Type B pancreatic cell (in vitro differentiated cells): ENCODE measurements around the gene RDM1. TPM values are rescaled to one million over a fixed set of nuclear protein-coding genes. Genes with fewer than 3 reads are reported as not detected.

Experiments
- DNase-seq: peaks from one replicate; pipeline ENCODE4 v3.0.0; 2021; ENCODE audit warnings: mixed read lengths; ENCODE audit not compliant: unreplicated experiment; ENCODE audit errors: extremely low spot score
- H3K27ac Mint-ChIP-seq: 2 replicates; pipeline ENCODE4 v1.8.0; 2021; ENCODE audit warnings: mild to moderate bottlenecking, mixed read lengths
- H3K27me3 Mint-ChIP-seq: 2 replicates; pipeline ENCODE4 v1.8.0; 2021; ENCODE audit warnings: mixed read lengths
- H3K36me3 Mint-ChIP-seq: 2 replicates; pipeline ENCODE4 v1.8.0; 2021; ENCODE audit warnings: mixed read lengths
- H3K4me1 Mint-ChIP-seq: one replicate; pipeline ENCODE4 v1.8.0; 2021; ENCODE audit warnings: mixed read lengths; ENCODE audit not compliant: unreplicated experiment
- H3K4me3 Mint-ChIP-seq: 2 replicates; pipeline ENCODE4 v1.8.0; 2021; ENCODE audit warnings: mild to moderate bottlenecking, mixed read lengths
- H3K9me3 Mint-ChIP-seq: 2 replicates; pipeline ENCODE4 v1.8.0; 2021; ENCODE audit warnings: mixed read lengths
- total RNA-seq: library from RNA; stranded (reverse); gene quantifications from 2 replicates; pipeline ENCODE4 v1.2.1, GENCODE V29; 2021; ENCODE audit warnings: low replicate concordance
- TF ChIP-seq, protein P1 (sequence below): fragments of 200-600 bp; sonication (generic); conservative IDR thresholded peaks from 2 replicates; pipeline ENCODE4 v1.5.0; 2021; ENCODE audit warnings: antibody characterized with exemption, mild to moderate bottlenecking

RDM1 gene
- total RNA-seq, 1 donor from 2014 or later: 4.4 TPM

DNA sequence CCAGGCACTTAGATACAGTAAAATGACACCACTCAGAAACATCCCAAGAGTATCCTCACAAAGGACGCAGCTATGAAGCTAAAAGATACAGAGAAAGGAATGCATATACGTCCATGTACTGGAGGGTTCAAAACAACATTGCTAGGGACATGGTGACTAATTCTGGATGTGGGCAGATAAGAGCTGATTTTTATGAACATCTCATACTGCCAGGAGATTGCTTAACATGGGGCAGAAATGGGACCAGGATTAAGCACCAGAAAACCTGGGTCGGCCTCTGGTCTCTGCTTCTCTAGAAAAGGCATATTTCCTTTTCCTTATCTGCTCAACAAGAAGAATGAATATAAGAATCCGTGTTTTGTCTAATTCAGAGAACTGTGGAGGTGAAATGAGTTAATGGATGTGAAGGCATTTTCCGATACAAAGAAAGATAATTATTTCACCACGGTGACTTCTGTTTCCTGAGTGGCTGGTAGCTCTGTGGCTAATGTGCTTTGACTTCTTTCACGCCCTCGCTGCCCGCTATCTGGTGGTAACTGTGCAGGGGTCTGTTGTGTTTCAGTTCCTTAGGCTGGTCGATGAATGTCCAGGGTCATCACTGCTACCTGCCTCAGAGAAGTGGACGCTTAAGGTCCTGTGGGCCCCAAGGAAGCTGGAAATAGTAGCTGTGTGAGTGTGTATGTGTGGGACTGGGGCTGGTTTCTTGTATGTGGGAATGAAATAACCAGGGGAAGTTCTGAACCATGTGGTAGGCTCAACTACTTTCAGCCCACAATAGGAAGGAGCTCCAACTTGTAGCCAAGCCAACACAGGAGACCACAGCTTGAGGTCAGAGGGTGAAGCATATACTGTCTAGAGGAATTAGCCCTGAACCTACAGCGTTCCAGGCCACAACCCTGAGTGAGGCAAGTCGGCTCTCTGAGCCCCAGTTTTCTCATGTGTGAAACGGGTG lies 34.7 kb downstream of the RDM1 start:
- Mint-ChIP-seq H3K36me3 (no peaks in the 10 kb centered on the region), H3K27me3 (peaks cover 3% of the 10 kb centered on the region), H3K9me3 (no peaks in the 10 kb centered on the region), H3K27ac (no peak overlapping the region), H3K4me1 (peaks cover 30% of the 10 kb centered on the region), H3K4me3 (no peak overlapping the region)
- TF ChIP-seq, protein P1, sequence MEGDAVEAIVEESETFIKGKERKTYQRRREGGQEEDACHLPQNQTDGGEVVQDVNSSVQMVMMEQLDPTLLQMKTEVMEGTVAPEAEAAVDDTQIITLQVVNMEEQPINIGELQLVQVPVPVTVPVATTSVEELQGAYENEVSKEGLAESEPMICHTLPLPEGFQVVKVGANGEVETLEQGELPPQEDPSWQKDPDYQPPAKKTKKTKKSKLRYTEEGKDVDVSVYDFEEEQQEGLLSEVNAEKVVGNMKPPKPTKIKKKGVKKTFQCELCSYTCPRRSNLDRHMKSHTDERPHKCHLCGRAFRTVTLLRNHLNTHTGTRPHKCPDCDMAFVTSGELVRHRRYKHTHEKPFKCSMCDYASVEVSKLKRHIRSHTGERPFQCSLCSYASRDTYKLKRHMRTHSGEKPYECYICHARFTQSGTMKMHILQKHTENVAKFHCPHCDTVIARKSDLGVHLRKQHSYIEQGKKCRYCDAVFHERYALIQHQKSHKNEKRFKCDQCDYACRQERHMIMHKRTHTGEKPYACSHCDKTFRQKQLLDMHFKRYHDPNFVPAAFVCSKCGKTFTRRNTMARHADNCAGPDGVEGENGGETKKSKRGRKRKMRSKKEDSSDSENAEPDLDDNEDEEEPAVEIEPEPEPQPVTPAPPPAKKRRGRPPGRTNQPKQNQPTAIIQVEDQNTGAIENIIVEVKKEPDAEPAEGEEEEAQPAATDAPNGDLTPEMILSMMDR: no peak
- DNase-seq: no peak

DNA sequence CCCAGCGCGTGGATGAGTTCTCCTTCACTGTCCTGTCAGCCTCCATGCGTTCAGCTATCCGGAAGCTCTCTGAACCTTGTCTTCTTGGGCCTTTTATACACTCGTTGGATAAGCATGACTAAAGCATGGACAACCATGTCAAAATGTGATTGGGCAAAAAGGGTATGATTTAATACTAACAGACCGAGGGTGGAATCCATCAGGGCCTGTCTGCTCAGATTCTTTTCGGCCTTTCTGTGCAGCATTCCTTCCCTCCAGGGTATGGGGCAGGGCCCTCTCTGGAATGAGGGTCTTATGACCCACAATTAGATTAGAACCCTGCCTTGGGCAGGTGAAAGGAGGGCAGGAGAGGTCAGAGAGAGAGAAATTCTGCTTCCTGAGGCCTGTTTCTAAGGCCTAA lies 36.4 kb downstream of the RDM1 start:
- Mint-ChIP-seq H3K27me3 (no peaks in the 10 kb centered on the region), H3K9me3 (no peaks in the 10 kb centered on the region), H3K36me3 (no peaks in the 10 kb centered on the region), H3K4me3 (no peak overlapping the region), H3K27ac (no peak overlapping the region), H3K4me1 (peaks cover 30% of the 10 kb centered on the region)
- TF ChIP-seq, protein P1: no peak
- DNase-seq: no peak

DNA sequence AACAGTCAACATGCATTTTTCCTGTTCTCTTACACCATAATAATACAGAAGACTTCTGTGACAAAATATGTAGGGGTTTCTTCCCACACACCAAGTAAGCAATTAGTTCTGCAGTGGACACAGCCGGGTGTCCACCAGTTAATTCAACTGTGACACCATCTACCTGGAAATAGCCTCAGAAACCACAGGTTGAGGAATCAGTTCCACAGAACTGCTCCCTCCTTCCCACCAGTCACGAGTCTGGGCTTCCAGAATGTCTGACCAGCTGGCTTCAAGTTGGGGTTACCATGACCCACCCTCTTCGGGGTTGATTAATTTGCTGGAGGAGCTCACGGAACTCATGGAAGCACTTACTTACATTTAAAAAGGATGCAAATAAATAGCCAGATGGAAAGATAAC lies 36.8 kb downstream of the RDM1 start:
- no peaks in the 10 kb centered on the region for H3K36me3 Mint-ChIP-seq

DNA sequence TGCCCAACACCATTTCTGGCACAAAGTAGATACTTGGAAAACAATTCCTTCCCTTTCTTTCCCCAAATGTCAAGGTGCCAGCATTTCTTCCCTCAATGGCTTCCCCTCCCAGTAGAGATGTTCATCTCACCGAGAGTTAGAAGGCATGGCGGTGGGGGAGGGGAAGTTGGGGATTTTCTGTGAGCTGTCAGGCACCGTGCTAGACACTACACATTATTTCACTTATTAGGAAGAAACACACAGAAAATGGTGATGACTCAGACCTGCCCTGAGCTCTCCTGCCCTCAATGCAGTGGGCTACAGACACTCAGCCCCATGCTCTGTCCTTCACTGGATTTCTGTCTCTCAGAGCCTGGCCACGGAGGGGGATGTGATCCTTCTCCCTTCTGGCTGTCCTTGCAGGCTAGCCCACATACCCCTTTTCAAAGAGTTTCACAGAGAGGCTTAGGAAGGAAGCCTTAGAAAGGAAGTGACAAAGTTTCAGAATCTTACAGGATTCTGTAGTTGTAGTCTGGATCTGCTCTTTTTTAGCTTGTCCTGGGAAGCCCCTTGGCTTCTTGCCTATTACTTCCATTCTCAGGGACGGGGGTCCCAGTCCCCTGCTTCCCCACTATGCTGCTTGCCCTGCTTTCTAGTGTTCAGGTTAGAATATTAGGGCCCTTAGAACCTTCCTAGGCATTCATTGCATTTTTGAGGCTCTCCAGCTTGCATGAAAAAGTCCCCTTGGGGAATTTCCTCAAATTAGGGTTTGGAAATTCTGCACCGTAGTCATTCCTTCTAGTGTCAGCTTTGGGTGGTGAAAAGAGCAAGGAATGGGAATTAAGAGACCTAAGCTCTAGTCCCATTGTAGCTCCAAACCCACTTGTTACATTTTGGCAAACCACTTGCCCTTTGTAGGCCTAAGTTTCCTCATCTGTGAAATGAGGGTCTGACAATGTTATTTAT lies 38.2 kb downstream of the RDM1 start:
- Mint-ChIP-seq H3K27me3 (no peaks in the 10 kb centered on the region), H3K27ac (no peak overlapping the region)
- TF ChIP-seq, protein P1: no peak

More for the DNA sequence above, 36.8 kb downstream of the RDM1 start:
- DNase-seq: no peak
- Mint-ChIP-seq H3K4me1 (peaks cover 35% of the 10 kb centered on the region), H3K27ac (no peak overlapping the region), H3K27me3 (no peaks in the 10 kb centered on the region), H3K9me3 (no peaks in the 10 kb centered on the region), H3K4me3 (no peak overlapping the region)
- TF ChIP-seq, protein P1: no peak

DNA sequence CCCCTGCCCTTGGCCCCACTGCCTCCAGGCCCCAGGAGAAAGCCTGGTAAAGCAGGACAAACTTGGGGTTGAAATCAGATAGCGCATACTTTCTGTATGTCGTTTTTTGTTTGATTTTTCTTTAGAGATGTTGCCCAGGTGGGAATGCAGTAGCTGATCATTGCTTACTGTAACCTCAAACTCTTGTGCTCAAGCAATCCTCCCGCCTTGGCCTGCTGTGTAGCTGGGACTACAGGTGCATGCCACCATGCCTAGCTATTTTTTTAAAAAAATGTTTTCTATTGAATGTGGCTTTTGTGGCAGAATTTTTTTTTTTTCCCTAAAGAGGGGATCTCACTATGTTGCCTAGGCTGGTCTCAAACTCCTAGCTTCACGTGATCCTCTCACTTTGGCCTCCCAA lies 39.3 kb downstream of the RDM1 start:
- TF ChIP-seq, protein P1: no peak
- Mint-ChIP-seq H3K27me3 (no peaks in the 10 kb centered on the region), H3K4me1 (peaks cover 39% of the 10 kb centered on the region), H3K4me3 (peak overlapping the region; percentile 52), H3K27ac (no peak overlapping the region), H3K36me3 (no peaks in the 10 kb centered on the region), H3K9me3 (no peaks in the 10 kb centered on the region)
- DNase-seq: no peak

More for the DNA sequence above, 38.2 kb downstream of the RDM1 start:
- no peaks in the 10 kb centered on the region for H3K36me3 Mint-ChIP-seq
- no peaks in the 10 kb centered on the region for H3K9me3 Mint-ChIP-seq
- no peak for DNase-seq
- no peak overlapping the region for H3K4me3 Mint-ChIP-seq
- H3K4me1 Mint-ChIP-seq: peaks cover 39% of the 10 kb centered on the region
